Measurements from ENCODE around the gene GC. TPM values are rescaled to one million over a fixed set of nuclear protein-coding genes. Genes with fewer than 3 reads are reported as not detected.

The GC gene
- total and polyA plus RNA-seq, 9 of the 15 experiments (the other 6 are each of a cell fraction or from before 2014, with no cell fraction given), result 0.44 TPM; not detected in 8

GRCh38 chr4:71771613-71772012 is 12.3 kb downstream of the GC start:
- Histone ChIP-seq H3K79me2 (ENCODE audit: control insufficient read depth, insufficient read depth, low read length) (no peaks in the 10 kb centered on the region), H3K4me1 (replicated peaks in 1 of 2; ENCODE audit: control insufficient read depth in 2 of 2, insufficient read depth in 2 of 2, low read length in 2 of 2) (no peaks in the 10 kb centered on the region), H3K27ac (ENCODE audit: extremely low read depth, low read depth, low read length) (no peak overlapping the region), H3K9ac (ENCODE audit: insufficient read depth in 1 of 2, low read depth in 2 of 2, low read length in 2 of 2) (no peak overlapping the region), H4K20me1 (replicated peaks; ENCODE audit: control insufficient read depth, insufficient read depth, low read length) (no peaks in the 10 kb centered on the region), H3K9me1 (ENCODE audit: control insufficient read depth, insufficient read depth, low read length) (no peaks in the 10 kb centered on the region), H2AFZ (ENCODE audit: low read depth, low read length) (no peak overlapping the region), H3K9me3 (replicated peaks; ENCODE audit: control insufficient read depth, insufficient read depth, low read depth, low read length) (no peaks in the 10 kb centered on the region), H3K4me2 (ENCODE audit: insufficient read depth, low read length) (no peak overlapping the region), H3K4me3 (no peak overlapping the region), H3K27me3 (ENCODE audit: control insufficient read depth in 2 of 2, insufficient read depth in 2 of 2, low read length in 2 of 2) (no peaks in the 10 kb centered on the region), H3K36me3 (ENCODE audit: control insufficient read depth, insufficient read depth, low read length) (no peaks in the 10 kb centered on the region)
- no peak for ATAC-seq
- ChIA-PET POLR2A (no interaction called here), CTCF (ENCODE audit: low intra/inter-chr PET ratio) (no interaction called here)
- WGBS (ENCODE audit: insufficient coverage, low coverage, missing lambda C conversion rate), result 8% methylated on average over 2 of the region's 2 CpGs
- intact Hi-C loops (cut with micrococcal nuclease), result loop anchor here (1.0 to 5.0 kb wide), 3 partner anchors 86 to 531 kb away; no protein-coding TSS in a partner anchor
- no TSS peak for BruUV-seq (replicated peaks)
- in situ Hi-C loops (cut with MboI), result loop anchor here (25.0 kb wide), 2 partner anchors 166 to 516 kb away; no protein-coding TSS in a partner anchor
- no peak for FAIRE-seq
- DNase-seq (ENCODE audit: extremely low read depth in 1 of 4, low spot score in 3 of 4), result no peak
- no peak for TF ChIP-seq PYGO2 (tag; IDR thresholded peaks at IDR 0.05)
- no peak for TF ChIP-seq SRSF3 (IDR thresholded peaks at IDR 0.05; ENCODE audit: insufficient read depth, low read length)
- no peak for TF ChIP-seq SMARCE1 (IDR thresholded peaks at IDR 0.05)
- no peak for TF ChIP-seq ZKSCAN1 (IDR thresholded peaks at IDR 0.05; ENCODE audit: low read depth, low read length)
- no peak for TF ChIP-seq CGGBP1 (CRISPR knock-in tag; IDR thresholded peaks at IDR 0.05)
- TF ChIP-seq MECOM (CRISPR knock-in tag; IDR thresholded peaks at IDR 0.05), result no peak
- no peak for TF ChIP-seq MNT (conservative IDR thresholded peaks at IDR 0.05)
- TF ChIP-seq BRF1 (IDR thresholded peaks at IDR 0.05; ENCODE audit: borderline replicate concordance, extremely low read depth, insufficient read length), result no peak
- no peak for TF ChIP-seq ILK (tag; IDR thresholded peaks at IDR 0.05; ENCODE audit: borderline replicate concordance, low read depth)
- no peak for TF ChIP-seq BCL6 (CRISPR knock-in tag; IDR thresholded peaks at IDR 0.05)
- no peak for TF ChIP-seq CXXC5 (CRISPR knock-in tag; IDR thresholded peaks at IDR 0.05)
- TF ChIP-seq ZFP30 (CRISPR knock-in tag; IDR thresholded peaks at IDR 0.05; ENCODE audit: borderline replicate concordance), result no peak
- no peak for TF ChIP-seq MLLT1 (IDR thresholded peaks at IDR 0.05)
- no peak for TF ChIP-seq FOXK2 (conservative IDR thresholded peaks at IDR 0.05 in 1 of 2, IDR thresholded peaks at IDR 0.05 in 1 of 2; ENCODE audit: low read depth in 2 of 2)
- TF ChIP-seq GTF3C2 (IDR thresholded peaks at IDR 0.05; ENCODE audit: borderline replicate concordance, extremely low read depth, insufficient read length), result no peak
- TF ChIP-seq PREB (CRISPR knock-in tag; IDR thresholded peaks at IDR 0.05), result no peak

All from K562 (cell line).